GM19455 (cell line): ENCODE results near the gene CCT2.

Experiments
- ATAC-seq: cut with Tn5 transposase; IDR thresholded peaks from one replicate; pipeline ENCODE4 v1.9.1; 2021; ENCODE audit not compliant: unreplicated experiment

Gene CCT2

GRCh38 chr12:69639400-69640016, 54.2 kb downstream of the CCT2 start:
- peak; percentile 88 for ATAC-seq

GRCh38 chr12:69641546-69641945, 56.3 kb downstream of the CCT2 start:
- ATAC-seq: no peak

GRCh38 chr12:69642531-69642930, 57.3 kb downstream of the CCT2 start:
- ATAC-seq: no peak

DNA sequence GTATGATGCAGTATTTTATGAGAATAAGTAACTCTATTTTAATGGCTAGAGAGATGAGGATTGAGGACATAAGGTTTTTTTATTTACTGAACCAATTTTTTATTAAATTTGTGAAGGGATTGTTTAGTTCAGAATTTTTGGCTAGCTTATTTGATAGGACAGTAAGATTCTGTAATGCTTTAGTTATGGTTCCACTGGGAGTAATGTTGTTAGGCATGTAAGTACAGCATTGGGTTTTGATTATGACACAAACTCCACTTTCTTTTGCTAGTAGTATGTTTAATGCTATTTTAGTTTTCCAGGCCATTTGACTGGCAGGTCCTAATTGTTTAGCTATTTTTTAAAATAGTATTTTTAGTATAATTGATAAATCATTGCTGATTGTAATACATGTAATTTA, 59.3 kb downstream of the CCT2 start:
- ATAC-seq: no peak

DNA sequence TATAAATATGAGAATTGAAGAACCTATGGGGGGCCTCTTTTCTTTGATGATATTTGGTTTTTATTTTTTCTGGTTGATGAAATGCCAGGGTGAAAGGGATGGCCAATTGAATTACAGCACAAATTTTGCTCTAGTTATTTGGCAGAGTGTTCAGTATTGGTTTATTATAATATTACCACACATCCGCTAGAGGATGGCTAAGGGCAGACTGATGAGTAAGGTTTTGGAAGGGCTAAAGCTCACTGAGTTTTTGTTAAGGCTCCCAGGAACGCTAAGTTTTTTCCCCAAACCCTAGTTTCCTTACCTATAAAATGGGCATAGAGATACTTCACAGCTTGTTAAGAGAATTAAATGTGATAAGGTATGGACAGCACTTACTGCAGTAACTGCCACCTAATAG, 59.8 kb downstream of the CCT2 start:
- ATAC-seq: no peak

DNA sequence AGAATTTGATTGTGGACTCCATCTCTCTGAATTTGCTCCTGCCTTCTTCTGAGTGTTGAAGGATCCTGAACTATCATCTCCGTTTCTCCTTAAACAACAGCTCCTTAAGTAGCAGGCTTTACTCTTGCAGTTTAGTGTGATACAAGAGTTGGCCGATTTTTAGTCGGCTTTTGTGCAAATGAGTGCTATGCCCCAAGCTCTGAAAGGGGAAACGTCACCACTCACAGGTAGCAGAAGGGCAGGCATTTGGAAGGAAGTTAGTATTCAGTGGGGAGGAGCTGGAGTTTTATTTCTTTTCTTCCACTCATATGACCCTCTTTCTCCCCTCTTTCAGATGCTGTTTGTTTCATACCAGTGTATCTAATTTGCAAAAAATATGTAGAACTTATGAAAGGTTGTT, 61.9 kb downstream of the CCT2 start:
- ATAC-seq: no peak

DNA sequence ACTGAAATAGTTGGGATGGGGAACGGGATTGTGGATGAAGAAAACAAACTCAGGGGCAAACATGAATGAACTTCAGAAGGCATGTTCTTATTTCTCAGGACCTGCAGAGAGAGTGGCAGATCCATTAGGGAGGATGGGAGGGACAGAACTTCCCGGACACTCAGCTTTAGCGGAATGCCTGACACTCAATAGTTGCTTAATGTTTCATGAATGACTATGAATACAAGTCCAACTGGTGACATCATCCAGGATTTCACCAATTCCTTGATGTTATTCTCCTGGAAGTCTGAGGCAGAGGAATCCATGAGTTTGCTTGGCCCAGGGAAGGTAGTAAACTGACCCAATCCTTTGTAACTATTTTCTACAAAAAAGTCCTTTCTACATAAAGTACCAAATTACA, 63.2 kb downstream of the CCT2 start:
- ATAC-seq: no peak

- ATAC-seq: no peak
These were observed 64.3 kb downstream of the CCT2 start for GRCh38 chr12:69649529-69649928.
